ENCODE results near the gene CFDP1. TPM values are rescaled to one million over a fixed set of nuclear protein-coding genes. Genes with fewer than 3 reads are reported as not detected.
A peak's percentile ranks its signal among the peaks of the same experiment; 100 is the strongest.

CFDP1 gene
- total RNA-seq, 2 donors from 2014 or later, result 88.7 to 117 TPM

DNA sequence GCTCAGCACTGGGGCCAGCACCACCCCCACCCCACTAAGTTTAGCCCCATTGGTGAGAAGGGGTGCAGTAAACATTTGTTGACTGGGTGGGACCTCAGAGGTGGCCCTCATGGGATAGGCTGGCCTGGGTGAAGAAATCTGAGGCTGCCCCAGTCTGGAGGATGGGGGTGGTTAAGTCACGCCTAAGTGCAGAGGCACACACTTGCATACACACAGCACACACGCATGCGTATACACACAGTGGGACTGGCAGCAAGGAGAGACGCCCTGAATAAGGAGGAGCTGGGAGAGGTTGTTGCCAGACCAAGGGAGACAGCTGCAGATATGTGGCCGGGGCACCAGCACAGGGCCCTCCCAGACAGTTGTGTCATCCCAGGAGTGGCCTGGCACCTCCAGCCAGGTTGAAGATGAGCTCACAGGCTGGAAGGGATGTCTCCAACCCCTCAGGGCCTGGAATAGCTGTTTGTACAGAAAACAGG is 178.9 kb downstream of the CFDP1 start:
- Mint-ChIP-seq H3K4me1 (peaks cover 27% of the 10 kb centered on the region), H3K4me3 (no peak overlapping the region), H3K27ac (peak overlapping the region; percentile 72), H3K9me3 (no peaks in the 10 kb centered on the region), H3K27me3 (ENCODE audit: insufficient read depth) (no peaks in the 10 kb centered on the region), H3K36me3 (ENCODE audit: low read depth) (no peaks in the 10 kb centered on the region)
- TF ChIP-seq, protein P1, sequence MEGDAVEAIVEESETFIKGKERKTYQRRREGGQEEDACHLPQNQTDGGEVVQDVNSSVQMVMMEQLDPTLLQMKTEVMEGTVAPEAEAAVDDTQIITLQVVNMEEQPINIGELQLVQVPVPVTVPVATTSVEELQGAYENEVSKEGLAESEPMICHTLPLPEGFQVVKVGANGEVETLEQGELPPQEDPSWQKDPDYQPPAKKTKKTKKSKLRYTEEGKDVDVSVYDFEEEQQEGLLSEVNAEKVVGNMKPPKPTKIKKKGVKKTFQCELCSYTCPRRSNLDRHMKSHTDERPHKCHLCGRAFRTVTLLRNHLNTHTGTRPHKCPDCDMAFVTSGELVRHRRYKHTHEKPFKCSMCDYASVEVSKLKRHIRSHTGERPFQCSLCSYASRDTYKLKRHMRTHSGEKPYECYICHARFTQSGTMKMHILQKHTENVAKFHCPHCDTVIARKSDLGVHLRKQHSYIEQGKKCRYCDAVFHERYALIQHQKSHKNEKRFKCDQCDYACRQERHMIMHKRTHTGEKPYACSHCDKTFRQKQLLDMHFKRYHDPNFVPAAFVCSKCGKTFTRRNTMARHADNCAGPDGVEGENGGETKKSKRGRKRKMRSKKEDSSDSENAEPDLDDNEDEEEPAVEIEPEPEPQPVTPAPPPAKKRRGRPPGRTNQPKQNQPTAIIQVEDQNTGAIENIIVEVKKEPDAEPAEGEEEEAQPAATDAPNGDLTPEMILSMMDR (conservative IDR thresholded peaks at IDR 0.05), result no peak
- Histone ChIP-seq H3K9me3 (ENCODE audit: control insufficient read depth, low read length) (no peaks in the 10 kb centered on the region), H3K4me1 (ENCODE audit: control insufficient read depth, insufficient read depth, low read length) (peaks cover 29% of the 10 kb centered on the region), H3K4me3 (ENCODE audit: low read length) (no peak overlapping the region), H3K36me3 (ENCODE audit: control insufficient read depth, insufficient read depth, low read length) (no peaks in the 10 kb centered on the region), H3K27ac (ENCODE audit: low read depth, low read length) (no peak overlapping the region), H3K9ac (ENCODE audit: extremely low read depth, low read length, poor library complexity, severe bottlenecking) (no peak overlapping the region), H3K27me3 (ENCODE audit: control insufficient read depth, insufficient read depth, low read length, poor library complexity, severe bottlenecking) (no peaks in the 10 kb centered on the region)
- DNase-seq, result peak; percentile 88
- WGBS, 2 experiments (ENCODE audit: insufficient coverage in 1 of 2, insufficient read length in 1 of 2), result 60 to 74% methylated on average over 3 to 5 of the region's 5 CpGs

GRCh38 chr16:75252946-75253911 is 180.1 kb downstream of the CFDP1 start:
- no peaks in the 10 kb centered on the region for H3K9me3 ChIP-seq (ENCODE audit: control insufficient read depth, low read length)
- peak overlapping the region; percentile 70 for H3K27ac Mint-ChIP-seq
- no peaks in the 10 kb centered on the region for H3K36me3 Mint-ChIP-seq (ENCODE audit: low read depth)
- H3K4me3 ChIP-seq (ENCODE audit: low read length), result no peak overlapping the region
- no peaks in the 10 kb centered on the region for H3K27me3 ChIP-seq (ENCODE audit: control insufficient read depth, insufficient read depth, low read length, poor library complexity, severe bottlenecking)
- WGBS, 2 experiments (ENCODE audit: insufficient coverage in 1 of 2, insufficient read length in 1 of 2), result 67 to 71% methylated on average over 7 to 15 of the region's 15 CpGs
- H3K4me3 Mint-ChIP-seq, result no peak overlapping the region
- peaks cover 28% of the 10 kb centered on the region for H3K4me1 Mint-ChIP-seq
- peak; percentile 95 for DNase-seq
- peaks cover 29% of the 10 kb centered on the region for H3K4me1 ChIP-seq (ENCODE audit: control insufficient read depth, insufficient read depth, low read length)
- H3K27me3 Mint-ChIP-seq (ENCODE audit: insufficient read depth), result no peaks in the 10 kb centered on the region
- H3K9ac ChIP-seq (ENCODE audit: extremely low read depth, low read length, poor library complexity, severe bottlenecking), result no peak overlapping the region
- TF ChIP-seq, protein P1 (conservative IDR thresholded peaks at IDR 0.05), result no peak
- peak overlapping the region; percentile 53 for H3K27ac ChIP-seq (ENCODE audit: low read depth, low read length)
- H3K9me3 Mint-ChIP-seq, result no peaks in the 10 kb centered on the region
- H3K36me3 ChIP-seq (ENCODE audit: control insufficient read depth, insufficient read depth, low read length), result no peaks in the 10 kb centered on the region

DNA sequence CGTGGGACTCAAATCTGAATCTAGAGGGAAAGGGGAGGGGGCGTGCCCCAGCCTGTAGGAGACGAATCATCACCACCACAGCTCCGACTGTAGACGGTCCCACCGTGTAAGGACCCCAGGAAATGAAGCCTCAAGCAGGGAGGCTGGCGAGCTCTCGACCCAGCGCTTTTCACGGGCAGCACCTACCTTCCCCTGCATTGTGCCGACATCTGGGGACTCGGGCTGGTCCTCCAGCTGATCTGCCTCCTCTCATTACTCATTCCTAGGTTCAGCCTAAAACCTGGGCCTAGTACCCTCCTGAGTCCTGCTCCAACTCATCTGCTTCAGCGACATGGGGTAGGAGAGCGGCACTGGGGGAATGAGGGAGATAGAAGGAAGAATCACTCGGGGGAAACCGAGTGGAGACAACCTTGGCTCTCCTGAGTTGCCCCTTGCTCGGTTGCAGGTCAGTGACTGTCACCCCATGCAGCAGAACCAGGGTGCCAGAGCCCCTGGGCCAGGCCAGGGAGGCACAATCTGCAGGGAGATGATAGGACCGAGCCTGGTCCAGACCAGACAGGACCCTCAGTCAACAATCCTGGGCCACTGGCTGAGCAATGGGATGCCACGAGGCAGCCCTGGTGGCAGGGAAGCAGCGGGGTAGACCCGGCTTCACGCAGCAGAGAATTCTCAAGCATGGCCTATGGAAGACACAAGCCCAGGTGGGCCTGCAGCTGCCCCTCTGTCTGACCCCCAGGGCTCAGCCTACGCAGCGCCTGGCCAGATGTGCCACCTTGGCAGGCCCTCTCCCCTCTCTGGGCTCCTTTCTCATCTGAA is 181.0 kb downstream of the CFDP1 start:
- no peaks in the 10 kb centered on the region for H3K9me3 Mint-ChIP-seq
- H3K36me3 Mint-ChIP-seq (ENCODE audit: low read depth), result no peaks in the 10 kb centered on the region
- H3K27me3 Mint-ChIP-seq (ENCODE audit: insufficient read depth), result no peaks in the 10 kb centered on the region
- peaks cover 29% of the 10 kb centered on the region for H3K4me1 Mint-ChIP-seq
- DNase-seq, result no peak
- H3K27ac Mint-ChIP-seq, result peak overlapping the region; percentile 90
- Histone ChIP-seq H3K4me1 (ENCODE audit: control insufficient read depth, insufficient read depth, low read length) (peaks cover 29% of the 10 kb centered on the region), H3K9ac (ENCODE audit: extremely low read depth, low read length, poor library complexity, severe bottlenecking) (no peak overlapping the region), H3K27ac (ENCODE audit: low read depth, low read length) (peak overlapping the region; percentile 66), H3K9me3 (ENCODE audit: control insufficient read depth, low read length) (no peaks in the 10 kb centered on the region), H3K36me3 (ENCODE audit: control insufficient read depth, insufficient read depth, low read length) (no peaks in the 10 kb centered on the region), H3K4me3 (ENCODE audit: low read length) (peak overlapping the region; percentile 49), H3K27me3 (ENCODE audit: control insufficient read depth, insufficient read depth, low read length, poor library complexity, severe bottlenecking) (no peaks in the 10 kb centered on the region)
- H3K4me3 Mint-ChIP-seq, result peak overlapping the region; percentile 74
- 66 to 68% methylated on average over 15 to 24 of the region's 24 CpGs for WGBS, 2 experiments (ENCODE audit: insufficient coverage in 1 of 2, insufficient read length in 1 of 2)
- TF ChIP-seq, protein P1 (conservative IDR thresholded peaks at IDR 0.05), result no peak

All from endodermal cell (in vitro differentiated cells).